ENCODE results near the gene DLGAP1.

DNA sequence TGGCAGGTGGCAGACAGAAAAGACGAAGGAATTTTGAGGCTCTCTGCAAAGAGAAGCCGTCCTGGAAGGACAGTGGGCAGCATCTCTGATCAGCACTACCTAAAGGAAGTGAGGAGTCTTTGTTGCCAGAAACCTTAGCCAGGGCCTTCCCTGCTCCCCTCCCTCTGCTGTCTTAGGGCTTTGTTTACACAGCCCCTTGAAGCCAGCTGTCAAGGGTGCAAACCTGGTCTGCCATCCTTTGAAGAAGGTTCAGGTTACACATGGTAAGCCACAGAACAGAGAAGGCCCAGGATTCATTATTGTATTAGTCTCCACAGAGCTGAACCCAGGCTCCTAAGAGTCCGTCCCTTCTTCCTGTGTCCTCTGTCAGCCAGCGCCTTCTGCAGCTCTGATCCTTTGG is 648.5 kb downstream of the DLGAP1 start:
- TF ChIP-seq, protein P1, sequence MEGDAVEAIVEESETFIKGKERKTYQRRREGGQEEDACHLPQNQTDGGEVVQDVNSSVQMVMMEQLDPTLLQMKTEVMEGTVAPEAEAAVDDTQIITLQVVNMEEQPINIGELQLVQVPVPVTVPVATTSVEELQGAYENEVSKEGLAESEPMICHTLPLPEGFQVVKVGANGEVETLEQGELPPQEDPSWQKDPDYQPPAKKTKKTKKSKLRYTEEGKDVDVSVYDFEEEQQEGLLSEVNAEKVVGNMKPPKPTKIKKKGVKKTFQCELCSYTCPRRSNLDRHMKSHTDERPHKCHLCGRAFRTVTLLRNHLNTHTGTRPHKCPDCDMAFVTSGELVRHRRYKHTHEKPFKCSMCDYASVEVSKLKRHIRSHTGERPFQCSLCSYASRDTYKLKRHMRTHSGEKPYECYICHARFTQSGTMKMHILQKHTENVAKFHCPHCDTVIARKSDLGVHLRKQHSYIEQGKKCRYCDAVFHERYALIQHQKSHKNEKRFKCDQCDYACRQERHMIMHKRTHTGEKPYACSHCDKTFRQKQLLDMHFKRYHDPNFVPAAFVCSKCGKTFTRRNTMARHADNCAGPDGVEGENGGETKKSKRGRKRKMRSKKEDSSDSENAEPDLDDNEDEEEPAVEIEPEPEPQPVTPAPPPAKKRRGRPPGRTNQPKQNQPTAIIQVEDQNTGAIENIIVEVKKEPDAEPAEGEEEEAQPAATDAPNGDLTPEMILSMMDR (IDR thresholded peaks at IDR 0.05): no peak
- no peak for TF ChIP-seq POLR2A (IDR thresholded peaks at IDR 0.05)

Measured in breast epithelium (tissue), 3 donors.